ENCODE results near the gene FOXK2.

Gene FOXK2

DNA sequence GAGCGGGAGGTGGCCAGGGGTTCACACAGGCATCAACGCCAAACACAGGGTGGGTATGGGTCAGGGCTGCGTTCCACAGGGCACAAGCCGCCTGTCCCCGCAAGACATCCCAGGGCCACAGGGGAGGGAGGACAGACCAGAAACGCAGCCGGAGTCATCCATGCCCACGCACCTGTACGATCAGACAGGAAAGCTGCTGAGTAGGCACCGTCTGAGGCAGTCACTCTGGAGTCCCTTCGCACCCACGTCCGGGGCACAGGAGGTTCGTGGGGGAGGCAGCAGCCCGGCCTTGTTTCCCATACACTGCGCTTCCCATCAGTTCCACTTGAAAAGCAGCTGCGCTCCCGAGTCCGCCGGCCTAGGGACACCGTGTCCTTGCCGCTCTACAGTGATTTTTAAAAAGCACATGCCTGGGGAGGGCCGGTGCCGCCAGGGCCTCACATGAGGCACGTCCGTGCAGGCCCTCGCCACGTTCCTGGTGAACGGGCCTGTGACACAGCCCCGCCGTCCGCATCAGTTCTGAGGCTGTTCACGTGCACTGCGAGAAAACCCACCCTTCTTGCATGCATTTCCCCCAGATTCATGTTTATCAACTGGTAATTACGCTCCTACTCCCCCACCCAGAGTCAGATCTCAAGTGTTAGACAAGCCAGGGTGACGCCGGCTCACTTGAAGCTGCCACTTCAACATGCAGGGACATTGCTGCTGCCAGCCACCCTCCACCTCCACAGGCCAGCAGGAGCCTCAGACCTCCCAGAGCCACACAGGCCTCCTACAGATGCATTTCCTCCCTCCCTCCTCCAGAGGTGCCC lies 94.0 kb downstream of the FOXK2 start:
- DNase-seq, result no peak

DNA sequence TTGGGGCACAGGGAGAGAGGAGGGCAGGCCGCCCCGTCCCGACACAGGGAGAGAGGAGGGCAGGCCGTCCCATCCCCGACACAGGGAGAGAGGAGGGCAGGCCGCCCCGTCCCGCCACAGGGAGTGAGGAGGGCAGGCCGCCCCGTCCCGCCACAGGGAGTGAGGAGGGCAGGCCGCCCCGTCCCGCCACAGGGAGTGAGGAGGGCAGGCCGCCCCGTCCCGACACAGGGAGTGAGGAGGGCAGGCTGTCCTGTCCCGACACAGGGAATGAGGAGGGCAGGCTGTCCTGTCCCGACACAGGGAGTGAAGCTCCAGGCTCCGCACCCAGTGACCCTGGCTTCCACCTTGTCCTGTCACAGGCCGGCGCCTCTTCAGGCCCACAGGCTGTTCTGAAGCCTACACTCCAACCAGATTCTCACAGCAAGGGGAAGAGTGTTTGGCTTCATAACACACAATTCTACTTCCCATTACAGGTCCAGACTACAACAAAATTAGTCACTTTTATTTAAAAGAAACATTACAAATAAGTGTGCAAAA lies 94.6 kb downstream of the FOXK2 start:
- no peak for DNase-seq

- DNase-seq, result no peak
Measured at GRCh38 chr17:82615084-82616020, 95.8 kb downstream of the FOXK2 start.

DNA sequence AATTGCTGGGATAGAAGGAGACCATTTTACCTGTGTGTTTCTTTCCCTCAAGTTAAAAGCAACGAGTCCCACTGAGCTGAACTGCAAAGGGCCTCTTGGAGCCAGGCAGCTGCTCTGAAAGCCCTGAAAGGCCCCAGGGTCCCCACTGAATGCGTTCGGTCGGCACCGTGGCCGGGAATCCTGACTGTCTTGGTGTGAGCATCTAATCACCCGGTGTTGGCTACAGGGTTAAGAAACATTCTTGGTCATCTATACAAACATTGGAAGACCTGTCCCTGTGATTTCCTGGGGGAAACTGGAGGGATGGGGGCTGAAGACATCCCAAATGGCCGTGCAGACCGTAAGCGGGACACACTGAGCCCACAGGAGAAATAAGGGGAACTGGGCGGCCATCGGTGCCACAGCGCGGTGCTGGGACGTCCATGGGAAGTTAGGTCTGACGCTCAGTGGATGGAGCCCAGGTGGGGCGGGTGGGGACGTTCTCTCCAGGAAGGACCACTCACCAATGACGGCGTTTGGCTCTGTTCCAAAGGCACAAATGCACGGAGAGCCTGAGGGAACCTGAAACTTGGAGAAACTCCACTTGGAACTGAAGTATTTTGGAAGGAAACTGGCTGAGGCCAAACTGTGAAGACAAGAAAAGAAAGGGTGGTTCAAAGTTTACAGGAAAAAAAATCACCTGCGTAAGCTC lies 96.6 kb downstream of the FOXK2 start:
- DNase-seq, result no peak

- DNase-seq, result no peak
Measured at GRCh38 chr17:82619211-82619610, 99.7 kb downstream of the FOXK2 start.

- no peak for DNase-seq
Measured at GRCh38 chr17:82619641-82620040, 100.1 kb downstream of the FOXK2 start.

DNA sequence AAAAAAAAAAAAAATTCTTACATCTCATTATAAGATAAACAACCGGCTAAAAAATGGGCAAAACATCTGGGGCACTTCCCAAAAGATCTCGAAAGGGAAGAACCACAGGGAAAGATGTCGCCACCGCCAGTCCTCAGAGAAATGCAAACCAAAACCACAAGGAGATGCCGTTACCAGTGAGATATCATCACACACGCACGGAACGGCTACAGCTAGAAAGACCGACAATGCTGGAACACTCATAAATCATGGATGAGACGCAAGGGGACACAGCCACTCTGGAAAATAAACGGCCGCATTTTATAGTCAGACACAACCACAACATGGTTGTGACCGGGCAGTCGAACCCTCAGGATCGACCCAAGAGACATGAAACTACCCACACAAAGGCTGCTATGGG lies 104.2 kb downstream of the FOXK2 start:
- no peak for DNase-seq

- DNase-seq, result no peak
Measured at GRCh38 chr17:82627405-82627804, 107.9 kb downstream of the FOXK2 start.

- no peak for DNase-seq
Measured at GRCh38 chr17:82629748-82630147, 110.2 kb downstream of the FOXK2 start.

DNA sequence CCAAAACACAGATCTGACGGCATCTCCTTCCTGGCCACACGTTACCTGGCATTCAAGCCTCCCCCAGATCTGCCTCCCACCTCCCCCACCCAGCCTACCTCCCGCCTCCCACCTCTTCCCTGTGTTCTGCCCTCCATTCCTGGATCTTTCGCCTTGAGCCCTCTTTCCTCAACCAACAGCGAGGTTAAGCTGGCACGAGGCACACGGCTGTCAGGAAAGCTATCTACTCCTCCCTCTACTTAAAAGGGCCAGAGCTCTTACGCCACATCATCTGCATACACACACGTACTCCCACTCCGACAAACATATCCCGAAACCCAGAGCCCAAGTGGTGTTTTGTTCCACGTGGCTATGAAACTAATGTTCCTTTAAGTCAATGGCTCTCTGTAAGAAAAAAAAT lies 110.7 kb downstream of the FOXK2 start:
- DNase-seq, result no peak

DNA sequence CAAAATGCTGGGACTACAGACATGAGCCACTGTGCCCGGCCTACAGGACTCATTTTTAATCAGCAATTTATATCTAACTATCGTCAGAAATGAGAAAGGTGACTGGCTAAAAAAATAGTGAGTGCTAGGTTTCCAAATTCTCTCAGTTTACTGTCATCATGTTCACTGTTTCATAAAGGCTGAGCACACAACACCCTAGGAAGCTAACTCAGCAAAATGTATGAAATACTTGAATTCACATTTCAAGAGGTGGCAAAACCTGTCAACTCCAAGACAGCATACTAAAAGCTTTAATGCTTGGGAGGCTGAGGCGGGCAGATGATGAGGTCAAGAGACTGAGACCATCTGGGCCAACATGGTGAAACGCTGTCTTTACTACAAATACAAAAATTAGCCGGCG lies 112.0 kb downstream of the FOXK2 start:
- no peak for DNase-seq

- DNase-seq, result no peak
Measured at GRCh38 chr17:82632451-82632850, 112.9 kb downstream of the FOXK2 start.

DNA sequence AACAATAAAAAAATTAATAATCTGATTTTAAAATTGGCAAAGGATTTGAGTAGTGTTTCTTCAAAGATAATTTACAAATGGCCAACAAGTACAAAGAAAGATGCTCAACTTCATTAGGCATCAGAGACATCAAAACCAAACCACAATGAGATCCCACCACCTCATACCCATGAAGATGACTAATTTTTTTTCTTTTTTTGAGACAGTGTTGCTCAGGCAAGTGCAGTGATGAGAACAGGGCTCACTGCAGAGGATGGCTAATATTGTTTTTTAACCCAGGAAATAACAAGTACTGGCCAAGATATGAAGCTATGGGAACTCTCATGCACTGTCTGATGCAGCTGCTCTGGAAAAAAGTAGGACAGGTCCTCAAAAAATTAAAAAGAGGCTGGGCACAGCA lies 113.8 kb downstream of the FOXK2 start:
- no peak for DNase-seq

DNA sequence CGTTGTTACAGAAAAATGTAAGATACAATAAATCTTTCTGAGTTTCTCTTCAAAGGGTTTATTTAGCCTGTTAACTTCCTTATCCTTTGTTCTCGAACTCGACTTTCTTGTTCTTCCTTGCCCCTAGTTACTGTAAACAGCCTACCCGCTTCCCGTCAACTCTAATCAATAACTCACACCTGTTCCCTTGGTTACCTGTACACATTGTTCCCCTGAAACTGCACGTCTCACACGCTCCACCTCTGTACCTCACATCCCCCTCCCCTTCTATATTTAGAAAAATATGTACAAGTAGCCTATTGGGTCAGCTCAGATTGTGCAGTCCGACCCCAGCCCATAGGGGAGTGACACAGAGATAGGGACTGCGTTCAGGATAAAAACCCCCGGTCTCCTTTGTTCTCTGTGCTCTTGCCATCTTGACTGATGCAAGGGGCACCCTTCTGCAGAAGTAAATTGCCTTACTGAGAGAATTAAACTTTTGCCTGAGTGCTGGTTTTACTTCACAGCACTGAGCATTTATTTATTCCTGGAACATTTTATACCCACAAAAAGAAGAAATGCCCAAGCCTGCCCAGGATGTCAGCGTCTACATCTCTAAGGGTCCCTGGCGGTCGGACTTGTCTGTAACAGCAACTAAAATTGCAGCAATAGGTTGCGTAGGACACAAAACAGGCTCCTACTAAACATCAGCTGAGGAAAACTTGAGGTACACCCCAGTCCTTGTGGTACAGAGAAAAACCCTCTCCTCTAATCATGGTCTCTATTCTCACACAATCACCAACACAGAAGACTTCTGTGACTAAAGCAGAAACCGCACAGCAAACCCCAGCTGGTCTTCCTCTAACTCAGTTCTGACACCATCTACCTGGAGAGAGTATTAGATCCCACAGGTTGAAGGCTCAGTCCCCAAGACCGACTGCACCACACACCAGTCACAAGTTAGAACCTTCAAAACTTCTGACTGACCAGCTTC lies 117.4 kb downstream of the FOXK2 start:
- no peak for DNase-seq

DNA sequence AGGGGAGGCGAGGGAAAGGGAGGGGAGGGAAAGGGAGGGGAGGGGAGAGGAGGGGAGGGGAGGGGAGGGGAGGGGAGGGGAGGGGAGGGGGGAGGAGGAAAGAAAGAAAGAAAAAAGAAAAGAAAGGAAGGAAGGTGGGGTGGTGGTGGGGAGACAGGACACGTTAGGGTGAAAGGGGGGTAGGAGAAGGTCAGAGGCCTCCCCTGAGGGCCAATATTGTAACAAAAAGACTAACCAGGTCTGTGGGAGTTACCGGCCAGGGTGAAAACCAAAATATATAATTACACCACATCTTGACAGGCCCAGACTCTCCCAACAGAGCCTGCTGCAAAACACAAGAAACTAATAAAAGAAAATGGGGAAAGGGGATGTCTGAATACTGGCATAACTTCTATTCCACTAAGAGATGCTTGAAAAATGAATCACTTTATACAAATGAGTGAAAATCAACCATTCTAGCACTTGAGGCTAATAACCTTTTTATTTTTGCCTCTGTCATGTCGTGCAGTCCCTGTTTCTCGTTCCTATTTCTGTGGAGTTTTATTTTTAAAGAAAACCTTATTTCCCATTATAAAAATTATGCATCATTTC lies 118.7 kb downstream of the FOXK2 start:
- no peak for DNase-seq

DNA sequence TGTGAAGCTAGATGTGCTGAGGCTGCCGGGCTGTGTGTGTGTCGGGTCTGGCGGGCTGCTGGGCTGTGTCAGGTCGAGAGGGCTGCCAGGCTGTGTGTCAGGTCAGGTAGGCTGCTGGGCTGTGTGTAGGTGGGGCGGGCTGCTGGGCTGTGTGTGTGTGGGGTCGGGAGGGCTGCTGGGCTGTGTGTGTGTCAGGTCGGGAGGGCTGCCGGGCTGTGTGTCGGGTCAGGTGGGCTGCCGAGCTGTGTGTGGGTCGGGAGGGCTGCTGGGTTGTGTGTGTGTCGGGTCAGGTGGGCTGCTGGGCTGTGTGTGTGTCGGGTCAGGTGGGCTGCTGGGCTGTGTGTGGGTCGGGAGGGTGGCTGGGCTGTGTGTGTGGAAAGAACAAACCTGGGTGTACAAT lies 120.1 kb downstream of the FOXK2 start:
- no peak for DNase-seq

DNA sequence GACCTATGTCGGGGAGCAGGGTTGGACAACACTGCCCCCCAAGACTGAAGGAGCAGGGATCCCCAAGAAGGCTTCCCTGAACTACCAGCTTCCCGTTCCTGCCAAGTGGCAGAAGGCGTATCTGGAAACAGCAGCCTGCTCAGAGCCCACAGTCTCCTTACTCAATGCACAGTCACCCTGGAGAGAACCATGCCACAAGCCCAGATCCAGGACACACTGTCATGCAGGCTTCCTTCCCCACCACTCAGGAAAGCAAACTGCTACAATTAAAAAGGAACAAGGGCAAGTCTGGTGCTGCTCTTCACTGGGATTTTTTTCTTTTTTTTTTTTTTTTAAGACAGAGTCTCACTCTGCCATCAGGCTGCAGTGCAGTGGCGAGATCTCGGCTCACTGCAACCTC lies 120.5 kb downstream of the FOXK2 start:
- no peak for DNase-seq

DNA sequence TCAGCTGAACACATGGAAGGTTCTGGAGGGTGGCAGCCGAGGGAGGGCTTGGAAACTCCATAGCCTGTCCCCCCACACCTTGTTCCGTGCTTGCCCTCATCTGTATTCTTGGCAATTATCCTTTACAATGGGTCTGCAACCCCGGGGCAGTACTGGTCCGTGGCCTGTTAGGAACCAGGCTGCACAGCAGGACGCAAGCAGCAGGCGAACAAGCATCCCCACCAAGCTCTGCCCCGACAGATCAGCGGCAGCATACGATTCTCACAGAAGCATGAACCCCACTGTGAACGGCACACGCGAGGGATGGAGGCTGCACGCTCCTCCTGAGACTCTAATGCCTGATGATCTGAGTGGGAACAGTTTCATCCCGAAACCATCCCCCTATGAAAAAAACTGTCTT lies 122.5 kb downstream of the FOXK2 start:
- DNase-seq, result no peak

DNA sequence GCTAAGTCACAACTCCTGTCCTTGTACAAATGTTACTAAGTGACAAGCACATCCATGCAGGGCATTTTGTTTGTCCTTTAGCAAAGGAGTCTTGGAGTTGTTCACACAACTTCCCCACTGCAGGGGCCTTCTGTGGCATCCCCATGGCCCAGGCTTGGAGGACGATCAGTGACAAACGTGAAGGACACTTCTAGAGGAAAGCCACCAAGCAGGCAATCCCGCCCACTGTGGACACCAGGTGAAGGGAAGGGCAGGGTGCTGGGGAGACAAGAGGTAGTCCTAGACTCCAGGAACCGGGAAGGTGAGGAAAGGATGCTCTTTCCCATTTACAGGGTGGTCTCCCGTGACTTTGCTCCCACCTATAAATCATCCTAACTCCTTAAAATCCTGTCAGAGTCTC lies 124.6 kb downstream of the FOXK2 start:
- DNase-seq, result no peak

GRCh38 chr17:82645516-82645915 lies 126.0 kb downstream of the FOXK2 start:
- DNase-seq, result no peak

GRCh38 chr17:82647593-82648164 lies 128.1 kb downstream of the FOXK2 start:
- peak; percentile 20 for DNase-seq
